Immature natural killer cell (primary cell): ENCODE results near the gene ARF6. TPM values are rescaled to one million over a fixed set of nuclear protein-coding genes. Genes with fewer than 3 reads are reported as not detected.
A peak's percentile ranks its signal among the peaks of the same experiment; 100 is the strongest.
"Not testable (repeated sequence)": the region's sequence is repeated elsewhere in the genome, so short reads cannot be mapped to it uniquely, and the experiment has no call there.

ENCODE experiments used
- DNase-seq, 3 donors: peaks; one replicate each; pipeline ENCODE4 v3.0.0; 2022; ENCODE audit warnings: mixed read lengths in 1 of 3
- H3K27ac Mint-ChIP-seq, 6 donors: one replicate each; pipeline ENCODE4 v1.8.0; 2020; ENCODE audit warnings: mixed read lengths in 6 of 6, mild to moderate bottlenecking in 5 of 6, inconsistent platforms in 4 of 6, moderate library complexity in 3 of 6
- H3K27me3 Mint-ChIP-seq, 3 donors: one replicate each; pipeline ENCODE4 v1.8.0; 2020 to 2021; ENCODE audit warnings: low read depth in 3 of 3, mild to moderate bottlenecking in 3 of 3, mixed read lengths in 3 of 3, moderate library complexity in 3 of 3, inconsistent platforms in 1 of 3
- H3K36me3 Mint-ChIP-seq, 3 donors: one replicate each; pipeline ENCODE4 v1.8.0; 2020; ENCODE audit warnings: mixed read lengths in 3 of 3, inconsistent platforms in 2 of 3, mild to moderate bottlenecking in 2 of 3
- H3K4me1 Mint-ChIP-seq, 2 donors: one replicate each; pipeline ENCODE4 v1.8.0; 2020; ENCODE audit warnings: inconsistent platforms in 2 of 2, mild to moderate bottlenecking in 2 of 2, mixed read lengths in 2 of 2, moderate library complexity in 1 of 2
- H3K4me3 Mint-ChIP-seq, 5 donors: one replicate each; pipeline ENCODE4 v1.8.0; 2020; ENCODE audit warnings: mild to moderate bottlenecking in 5 of 5, mixed read lengths in 5 of 5, inconsistent platforms in 3 of 5, moderate library complexity in 3 of 5
- H3K9me3 Mint-ChIP-seq, 6 donors: one replicate each; pipeline ENCODE4 v1.8.0; 2020; ENCODE audit warnings: mild to moderate bottlenecking in 6 of 6, mixed read lengths in 6 of 6, inconsistent platforms in 4 of 6, moderate library complexity in 3 of 6
- polyA plus RNA-seq, 3 donors: library from polyadenylated mRNA; unstranded; fragments of 300-500 nt; fragmentation: Illumina TruSeq; gene quantifications; one replicate each; pipeline ENCODE4 v1.2.3, GENCODE V29; 2021

The ARF6 gene
- polyA plus RNA-seq, 3 donors from 2014 or later = 163 to 242 (median 169) TPM

DNA sequence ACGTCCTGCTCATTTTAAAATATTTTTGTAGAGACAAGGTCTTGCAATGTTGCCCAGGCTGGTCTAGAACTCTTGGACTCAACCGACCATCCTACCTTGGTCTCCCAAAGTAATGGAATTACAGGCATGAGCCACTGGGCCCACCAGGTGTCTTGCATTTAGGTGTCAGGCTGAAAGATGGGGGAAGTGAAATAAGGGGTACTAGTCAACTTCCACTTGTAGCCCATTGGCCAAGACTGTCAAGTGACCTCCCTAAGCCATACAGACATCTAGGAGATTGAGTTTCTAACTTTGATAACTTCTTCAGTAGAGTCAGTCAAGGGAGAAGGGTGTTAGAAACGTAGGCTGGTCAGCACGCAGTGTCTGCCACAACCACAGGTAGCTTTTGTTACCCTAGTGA is 32.0 kb downstream of the ARF6 start:
- Mint-ChIP-seq H3K36me3 (peaks cover 0 to 3% (median 0%) of the 10 kb centered on the region in 3 donors), H3K4me3 (no peak overlapping the region), H3K27me3 (peaks cover 0 to 2% (median 1%) of the 10 kb centered on the region in 3 donors), H3K27ac (peak overlapping the region in 1 of 6 donors; percentile 49), H3K4me1 (peaks cover 2 to 8% of the 10 kb centered on the region in 2 donors), H3K9me3 (no peaks in the 10 kb centered on the region)
- DNase-seq = no peak

DNA sequence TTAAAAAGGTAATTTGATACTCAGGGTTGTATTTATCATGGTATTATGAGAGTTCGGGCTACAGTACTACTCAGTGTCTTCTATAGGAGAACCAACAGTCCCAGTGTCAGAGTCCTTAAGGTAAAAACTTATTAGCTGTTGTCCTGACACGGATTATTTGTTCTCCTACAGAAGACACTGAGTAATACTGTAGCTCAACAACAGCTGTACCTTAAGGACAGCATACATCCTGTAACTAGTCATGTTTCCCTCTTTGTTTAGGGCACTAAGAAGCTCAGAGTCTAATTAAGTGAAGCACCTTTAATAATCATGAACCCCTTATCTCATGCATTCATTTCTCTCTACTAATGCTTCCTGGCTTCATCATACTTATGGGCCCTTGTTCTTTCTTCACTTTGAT is 33.9 kb downstream of the ARF6 start:
- H3K4me1 Mint-ChIP-seq = peaks cover 19 to 27% of the 10 kb centered on the region in 2 donors
- no peak overlapping the region for H3K27ac Mint-ChIP-seq
- no peaks in the 10 kb centered on the region for H3K9me3 Mint-ChIP-seq
- H3K4me3 Mint-ChIP-seq = no peak overlapping the region
- peaks cover 0 to 3% (median 0%) of the 10 kb centered on the region in 3 donors for H3K36me3 Mint-ChIP-seq
- no peak for DNase-seq
- peaks cover 0 to 1% (median 0%) of the 10 kb centered on the region in 3 donors for H3K27me3 Mint-ChIP-seq

DNA sequence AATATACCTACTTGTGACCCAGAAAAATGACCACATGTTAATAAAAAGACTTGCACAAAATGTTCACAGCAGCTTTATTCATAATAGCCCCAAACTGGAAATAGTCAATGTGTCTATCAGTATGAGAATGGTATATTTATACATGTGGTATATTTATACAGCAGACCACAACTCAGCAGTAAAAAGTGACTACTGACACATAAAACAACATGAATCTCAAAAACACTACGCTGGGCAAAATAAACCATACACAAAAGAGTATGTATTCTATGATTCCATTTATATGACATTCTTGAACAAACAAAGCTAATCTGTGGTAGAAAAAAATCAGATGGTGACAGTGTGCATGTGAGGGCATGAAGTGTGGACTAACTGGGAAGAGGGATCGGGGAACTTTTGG is 35.1 kb downstream of the ARF6 start:
- DNase-seq = no peak
- peaks cover 21 to 30% of the 10 kb centered on the region in 2 donors for H3K4me1 Mint-ChIP-seq
- H3K36me3 Mint-ChIP-seq = peaks cover 0 to 3% (median 0%) of the 10 kb centered on the region in 3 donors
- peak overlapping the region in 1 of 6 donors; percentile 81 for H3K27ac Mint-ChIP-seq
- H3K27me3 Mint-ChIP-seq = peaks cover 0 to 1% (median 0%) of the 10 kb centered on the region in 3 donors
- no peak overlapping the region for H3K4me3 Mint-ChIP-seq
- no peaks in the 10 kb centered on the region for H3K9me3 Mint-ChIP-seq

DNA sequence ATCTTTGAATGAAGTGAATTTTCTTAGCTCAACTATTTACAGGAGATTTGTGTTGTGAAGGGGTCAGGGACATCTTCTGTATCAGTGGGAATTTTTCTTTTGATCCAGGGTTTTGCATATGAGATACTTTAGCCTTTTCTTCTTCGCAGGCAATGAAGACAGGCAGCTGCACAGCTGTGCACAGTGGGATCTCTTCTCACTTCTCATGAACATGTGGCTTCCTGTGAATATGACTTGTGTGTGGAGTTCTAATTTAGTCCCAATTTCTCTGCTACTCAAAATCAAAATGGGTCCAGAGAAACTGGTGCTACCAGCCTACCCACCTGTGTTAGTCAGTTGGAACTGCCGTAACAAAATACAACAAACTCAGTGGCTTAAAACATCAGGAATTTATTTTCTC is 37.8 kb downstream of the ARF6 start:
- peak overlapping the region; percentile 30 to 69 (median 44) for H3K4me3 Mint-ChIP-seq
- H3K27me3 Mint-ChIP-seq = no peaks in the 10 kb centered on the region
- H3K9me3 Mint-ChIP-seq = no peaks in the 10 kb centered on the region
- peaks cover 23 to 30% of the 10 kb centered on the region in 2 donors for H3K4me1 Mint-ChIP-seq
- DNase-seq = no peak
- no peaks in the 10 kb centered on the region for H3K36me3 Mint-ChIP-seq
- peak overlapping the region; percentile 67 to 92 (median 81) for H3K27ac Mint-ChIP-seq

DNA sequence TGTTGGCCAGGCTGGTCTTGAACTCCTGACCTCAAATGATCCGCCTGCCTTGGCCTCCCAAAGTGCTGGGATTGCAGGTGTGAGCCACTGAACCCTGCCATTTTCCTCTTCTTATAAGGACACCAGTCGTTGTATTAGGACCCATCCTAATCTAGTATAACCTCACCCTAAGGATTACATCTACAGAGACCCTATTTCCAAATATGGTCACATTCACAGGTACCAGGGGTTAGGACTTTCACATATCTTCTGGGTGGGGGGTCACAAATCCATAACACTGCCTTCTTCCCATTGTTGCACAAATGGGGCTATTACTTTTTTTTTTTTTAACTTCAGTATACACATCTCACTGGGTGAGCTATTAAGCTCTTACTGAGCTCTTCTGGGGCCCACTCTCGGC is 38.6 kb downstream of the ARF6 start:
- H3K27ac Mint-ChIP-seq = peak overlapping the region; percentile 26 to 92 (median 68)
- H3K9me3 Mint-ChIP-seq = peaks cover 0 to 2% (median 0%) of the 10 kb centered on the region in 6 donors
- no peak for DNase-seq
- no peaks in the 10 kb centered on the region for H3K27me3 Mint-ChIP-seq
- H3K4me1 Mint-ChIP-seq = peaks cover 24 to 34% of the 10 kb centered on the region in 2 donors
- H3K4me3 Mint-ChIP-seq = no peak overlapping the region
- peaks cover 0 to 3% (median 0%) of the 10 kb centered on the region in 3 donors for H3K36me3 Mint-ChIP-seq

DNA sequence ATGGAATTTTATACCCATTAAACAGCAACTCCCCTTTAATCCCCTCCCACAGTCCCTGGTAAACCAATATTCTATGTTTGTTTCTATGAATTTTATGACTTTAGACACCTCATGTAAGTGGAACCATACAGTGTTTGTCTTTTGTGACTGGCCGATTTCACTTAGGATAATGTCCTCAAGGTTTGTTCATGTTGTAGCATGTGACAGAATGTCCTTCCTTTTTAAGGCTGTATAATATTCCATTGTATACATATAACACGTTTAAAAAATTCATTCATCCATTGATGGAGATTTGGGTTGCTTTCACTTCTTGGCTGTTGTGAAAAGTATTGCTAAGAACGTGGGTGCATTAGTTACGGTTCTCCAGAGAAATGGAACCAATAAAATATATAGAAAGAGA is 40.2 kb downstream of the ARF6 start:
- Mint-ChIP-seq H3K4me1 (peaks cover 25 to 36% of the 10 kb centered on the region in 2 donors), H3K27ac (no peak overlapping the region), H3K4me3 (no peak overlapping the region), H3K9me3 (peaks cover 0 to 2% (median under 1%) of the 10 kb centered on the region in 6 donors), H3K36me3 (peaks cover 0 to 6% (median 0%) of the 10 kb centered on the region in 3 donors), H3K27me3 (no peaks in the 10 kb centered on the region)
- no peak for DNase-seq

DNA sequence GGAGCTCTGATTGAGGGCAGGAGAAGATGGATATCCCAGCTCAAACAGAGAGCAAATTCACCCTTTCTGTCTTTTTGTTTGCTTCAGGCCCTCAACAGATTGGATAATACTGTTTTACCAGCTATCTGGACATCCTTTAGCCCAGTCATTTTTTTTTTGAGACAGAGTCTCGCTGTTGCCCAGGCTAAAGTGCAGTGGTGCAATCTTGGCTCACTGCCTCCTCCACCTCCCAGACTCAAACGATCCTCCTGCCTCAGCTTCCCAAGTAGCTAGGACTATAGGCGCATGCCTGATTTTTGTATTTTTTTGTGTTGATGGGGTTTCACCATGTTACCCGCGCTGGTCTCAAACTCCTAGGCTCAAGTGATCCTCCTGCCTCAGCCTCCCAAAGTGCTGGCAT is 40.8 kb downstream of the ARF6 start:
- Mint-ChIP-seq H3K36me3 (peaks cover 0 to 10% (median 3%) of the 10 kb centered on the region in 3 donors), H3K4me3 (no peak overlapping the region), H3K9me3 (peaks cover 0 to 2% (median under 1%) of the 10 kb centered on the region in 6 donors), H3K27ac (no peak overlapping the region), H3K27me3 (no peaks in the 10 kb centered on the region), H3K4me1 (peaks cover 28 to 33% of the 10 kb centered on the region in 2 donors)
- DNase-seq = no peak

DNA sequence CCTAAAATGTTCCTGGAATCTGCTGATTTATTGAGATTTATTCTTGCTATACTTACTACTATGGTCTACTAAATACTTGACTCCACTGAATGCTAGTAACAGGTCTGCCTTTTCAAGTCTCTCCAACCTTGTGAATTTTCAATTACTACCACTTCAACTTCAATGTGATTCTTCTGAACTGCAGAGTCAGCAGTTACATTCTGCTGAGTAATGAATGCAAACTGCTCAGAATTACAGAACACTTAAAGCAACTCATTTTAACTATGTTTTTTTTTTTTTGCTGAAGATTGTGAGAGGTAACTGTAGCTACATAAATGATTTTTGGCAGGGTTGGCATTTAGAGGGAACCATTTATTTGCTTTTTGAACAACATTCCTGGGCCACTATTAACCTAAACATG is 41.8 kb downstream of the ARF6 start:
- H3K4me3 Mint-ChIP-seq = no peak overlapping the region
- H3K36me3 Mint-ChIP-seq = peaks cover 4 to 14% (median 7%) of the 10 kb centered on the region in 3 donors
- H3K4me1 Mint-ChIP-seq = peaks cover 34 to 39% of the 10 kb centered on the region in 2 donors
- DNase-seq = no peak
- peak overlapping the region in 1 of 6 donors; percentile 31 for H3K27ac Mint-ChIP-seq
- H3K9me3 Mint-ChIP-seq = peaks cover 1 to 5% (median 3%) of the 10 kb centered on the region in 6 donors
- peaks cover 0 to 1% (median 0%) of the 10 kb centered on the region in 3 donors for H3K27me3 Mint-ChIP-seq

DNA sequence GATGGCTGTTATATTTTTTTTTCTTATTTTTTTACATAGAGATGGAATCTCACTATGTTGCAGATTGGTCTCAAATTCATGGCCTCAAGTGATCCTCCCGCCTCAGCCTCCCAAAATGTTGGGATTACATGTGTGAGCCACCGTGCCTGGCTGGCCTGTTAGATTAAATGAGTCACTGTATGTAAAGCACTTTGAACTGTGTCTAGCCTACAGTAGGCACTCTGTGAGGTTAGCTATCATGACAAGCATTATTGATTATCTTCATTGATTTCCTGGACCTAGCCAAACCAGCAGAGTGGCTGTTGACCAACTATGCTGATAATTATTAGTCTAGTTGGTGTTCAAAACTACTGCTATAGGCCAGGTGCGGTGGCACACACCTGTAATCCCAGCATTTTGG is 42.6 kb downstream of the ARF6 start:
- H3K4me3 Mint-ChIP-seq = no peak overlapping the region
- no peak overlapping the region for H3K27ac Mint-ChIP-seq
- DNase-seq = no peak
- H3K27me3 Mint-ChIP-seq = peaks cover 0 to 1% (median 0%) of the 10 kb centered on the region in 3 donors
- H3K36me3 Mint-ChIP-seq = peaks cover 4 to 14% (median 7%) of the 10 kb centered on the region in 3 donors
- peaks cover 35 to 39% of the 10 kb centered on the region in 2 donors for H3K4me1 Mint-ChIP-seq
- peaks cover 1 to 5% (median 3%) of the 10 kb centered on the region in 6 donors for H3K9me3 Mint-ChIP-seq

DNA sequence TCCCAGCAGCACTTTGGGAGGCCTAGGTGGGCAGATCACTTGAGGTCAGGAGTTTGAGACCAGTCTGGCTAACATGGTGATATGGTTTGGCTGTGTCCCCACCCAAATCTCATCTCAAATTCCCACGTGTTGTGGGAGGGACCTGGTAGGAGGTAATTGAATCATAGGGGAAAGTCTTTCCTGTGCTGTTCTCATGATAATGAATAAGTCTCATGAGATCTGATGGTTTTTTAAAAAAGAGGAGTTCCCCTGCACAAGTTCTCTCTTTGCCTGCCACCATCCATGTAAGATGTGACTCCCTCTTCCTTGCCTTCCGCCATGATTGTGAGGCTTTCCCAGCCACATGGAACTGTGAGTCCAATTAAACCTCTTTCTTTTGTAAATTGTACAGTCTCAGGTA is 43.4 kb downstream of the ARF6 start:
- Mint-ChIP-seq H3K4me1 (peaks cover 35 to 39% of the 10 kb centered on the region in 2 donors), H3K36me3 (peaks cover 4 to 14% (median 7%) of the 10 kb centered on the region in 3 donors), H3K27ac (peak overlapping the region in 1 of 6 donors; percentile 1)
- H3K27me3 Mint-ChIP-seq, DNase-seq, H3K4me3 Mint-ChIP-seq, H3K9me3 Mint-ChIP-seq: not testable (repeated sequence)

DNA sequence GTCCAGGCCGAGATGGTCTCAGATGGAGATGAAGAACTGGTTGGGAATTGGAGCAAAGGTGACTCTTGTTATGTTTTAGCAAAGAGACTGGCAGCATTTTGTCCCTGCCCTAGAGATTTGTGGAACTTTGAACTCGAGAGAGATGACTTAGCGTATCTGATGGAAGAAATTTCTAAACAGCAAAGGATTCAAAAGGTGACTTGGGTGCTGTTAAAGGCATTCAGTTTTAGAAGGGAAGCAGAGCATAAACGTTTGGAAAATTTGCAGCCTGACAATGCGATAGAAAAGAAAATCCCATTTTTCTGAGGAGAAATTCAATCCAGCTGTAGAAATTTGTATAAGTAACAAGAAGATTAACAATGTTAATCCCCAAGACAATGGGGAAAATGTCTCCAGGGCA is 44.0 kb downstream of the ARF6 start:
- not testable (repeated sequence) for H3K9me3 Mint-ChIP-seq, DNase-seq, H3K27me3 Mint-ChIP-seq, H3K4me3 Mint-ChIP-seq
- peaks cover 4 to 14% (median 7%) of the 10 kb centered on the region in 3 donors for H3K36me3 Mint-ChIP-seq
- peak overlapping the region in 1 of 6 donors; percentile 1 for H3K27ac Mint-ChIP-seq
- peaks cover 32 to 37% of the 10 kb centered on the region in 2 donors for H3K4me1 Mint-ChIP-seq

DNA sequence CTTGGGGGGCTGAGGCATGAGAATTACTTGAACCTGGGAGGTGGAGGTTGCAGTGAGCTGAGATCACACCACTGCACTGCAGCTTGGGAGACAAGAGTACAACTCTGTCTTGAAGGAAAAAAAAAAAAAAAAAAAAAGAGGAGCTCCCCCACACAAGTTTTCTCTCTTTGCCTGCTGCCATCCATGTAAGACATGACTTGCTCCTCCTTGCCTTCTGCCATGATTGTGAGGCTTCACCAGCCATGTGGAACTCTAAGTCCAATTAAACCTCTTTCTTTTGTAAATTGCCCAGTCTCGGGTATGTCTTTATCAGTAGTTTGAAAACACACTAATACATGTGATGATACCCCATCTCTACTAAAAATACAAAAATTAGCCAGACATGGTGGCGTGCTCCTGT is 46.3 kb downstream of the ARF6 start:
- not testable (repeated sequence) for DNase-seq, H3K27me3 Mint-ChIP-seq, H3K4me3 Mint-ChIP-seq, H3K9me3 Mint-ChIP-seq
- H3K36me3 Mint-ChIP-seq = peaks cover 4 to 21% (median 7%) of the 10 kb centered on the region in 3 donors
- peaks cover 48 to 56% of the 10 kb centered on the region in 2 donors for H3K4me1 Mint-ChIP-seq
- peak overlapping the region in 5 of 6 donors; percentile 47 to 95 (median 60) for H3K27ac Mint-ChIP-seq

DNA sequence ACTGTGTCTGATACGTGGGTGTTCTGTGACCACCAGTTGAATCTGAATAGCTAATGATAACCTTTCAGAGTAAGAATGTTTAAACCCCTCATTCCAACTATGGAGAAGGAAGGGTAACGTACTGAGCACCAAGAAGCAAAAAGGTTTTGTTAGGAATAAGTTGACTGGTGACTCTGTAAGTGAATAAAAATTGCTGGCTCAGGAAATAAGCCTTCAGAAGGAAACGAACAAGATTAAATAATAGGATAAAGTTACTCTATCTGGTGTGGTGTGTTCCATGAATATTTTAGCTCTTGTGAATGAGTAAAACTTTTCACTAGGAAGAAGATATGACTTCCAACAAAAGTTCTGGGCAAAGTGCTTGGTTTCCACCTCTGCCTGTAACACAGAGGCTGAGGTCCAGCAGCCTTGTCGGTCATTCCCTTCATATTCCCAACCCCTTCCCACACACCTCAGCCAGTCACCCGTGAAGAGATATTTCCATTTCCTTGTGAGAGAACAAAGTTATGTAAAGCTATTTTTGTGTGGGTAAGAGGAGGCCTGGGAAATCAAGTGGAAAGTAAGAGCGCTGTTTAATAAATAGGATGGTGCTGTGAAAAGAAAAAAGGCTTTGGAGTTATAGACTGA is 47.1 kb downstream of the ARF6 start:
- Mint-ChIP-seq H3K9me3 (peaks cover 1 to 5% (median 3%) of the 10 kb centered on the region in 6 donors), H3K4me1 (peaks cover 52 to 63% of the 10 kb centered on the region in 2 donors), H3K36me3 (peaks cover 4 to 21% (median 7%) of the 10 kb centered on the region in 3 donors), H3K27ac (peak overlapping the region; percentile 90 to 95 (median 92)), H3K27me3 (peaks cover 0 to 1% (median 0%) of the 10 kb centered on the region in 3 donors), H3K4me3 (peak overlapping the region; percentile 58 to 83 (median 66))
- DNase-seq = no peak

DNA sequence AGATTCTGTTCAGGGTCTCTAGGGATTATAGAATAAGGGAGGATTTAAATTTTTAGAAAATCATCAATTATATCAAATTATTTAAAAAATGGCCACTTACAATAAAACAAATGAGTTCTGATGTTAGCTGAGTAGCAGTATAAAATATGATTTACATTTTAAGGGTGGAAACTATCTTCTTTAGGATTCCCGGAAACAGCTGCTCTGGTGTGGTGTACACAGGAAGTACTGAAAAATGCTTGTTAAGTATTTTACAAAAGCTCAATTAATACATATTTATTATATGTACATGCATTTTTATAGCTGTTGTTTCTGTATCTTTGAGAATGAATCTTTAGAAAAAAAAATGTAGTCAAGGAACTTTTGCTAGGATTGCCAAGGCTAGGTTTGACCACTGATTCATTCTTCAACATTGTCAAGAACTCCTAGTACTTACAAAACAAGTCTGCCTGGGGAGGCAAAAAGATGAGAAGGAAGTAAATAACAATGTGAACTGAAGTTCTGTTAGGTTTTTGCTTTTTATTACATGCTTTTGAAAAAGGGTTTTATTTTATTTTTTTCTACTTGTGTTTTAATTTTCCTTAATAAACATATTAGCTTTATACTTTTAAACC is 48.0 kb downstream of the ARF6 start:
- H3K4me3 Mint-ChIP-seq = peak overlapping the region; percentile 65 to 83 (median 68)
- H3K9me3 Mint-ChIP-seq = peaks cover 1 to 5% (median 3%) of the 10 kb centered on the region in 6 donors
- H3K27ac Mint-ChIP-seq = peak overlapping the region; percentile 90 to 95 (median 92)
- peaks cover 4 to 21% (median 7%) of the 10 kb centered on the region in 3 donors for H3K36me3 Mint-ChIP-seq
- H3K27me3 Mint-ChIP-seq = peaks cover 0 to 1% (median 0%) of the 10 kb centered on the region in 3 donors
- peak; percentile 11 to 32 (median 32) for DNase-seq
- H3K4me1 Mint-ChIP-seq = peaks cover 61 to 72% of the 10 kb centered on the region in 2 donors
